ENCODE measurements around the gene SPAG9. TPM values are rescaled to one million over a fixed set of nuclear protein-coding genes. Genes with fewer than 3 reads are reported as not detected.

Gene SPAG9
- total and polyA plus RNA-seq, 2 of the 8 experiments (the other 6 are each of a cell fraction or from before 2014, with no cell fraction given), result 9.8 to 63.8 TPM

DNA sequence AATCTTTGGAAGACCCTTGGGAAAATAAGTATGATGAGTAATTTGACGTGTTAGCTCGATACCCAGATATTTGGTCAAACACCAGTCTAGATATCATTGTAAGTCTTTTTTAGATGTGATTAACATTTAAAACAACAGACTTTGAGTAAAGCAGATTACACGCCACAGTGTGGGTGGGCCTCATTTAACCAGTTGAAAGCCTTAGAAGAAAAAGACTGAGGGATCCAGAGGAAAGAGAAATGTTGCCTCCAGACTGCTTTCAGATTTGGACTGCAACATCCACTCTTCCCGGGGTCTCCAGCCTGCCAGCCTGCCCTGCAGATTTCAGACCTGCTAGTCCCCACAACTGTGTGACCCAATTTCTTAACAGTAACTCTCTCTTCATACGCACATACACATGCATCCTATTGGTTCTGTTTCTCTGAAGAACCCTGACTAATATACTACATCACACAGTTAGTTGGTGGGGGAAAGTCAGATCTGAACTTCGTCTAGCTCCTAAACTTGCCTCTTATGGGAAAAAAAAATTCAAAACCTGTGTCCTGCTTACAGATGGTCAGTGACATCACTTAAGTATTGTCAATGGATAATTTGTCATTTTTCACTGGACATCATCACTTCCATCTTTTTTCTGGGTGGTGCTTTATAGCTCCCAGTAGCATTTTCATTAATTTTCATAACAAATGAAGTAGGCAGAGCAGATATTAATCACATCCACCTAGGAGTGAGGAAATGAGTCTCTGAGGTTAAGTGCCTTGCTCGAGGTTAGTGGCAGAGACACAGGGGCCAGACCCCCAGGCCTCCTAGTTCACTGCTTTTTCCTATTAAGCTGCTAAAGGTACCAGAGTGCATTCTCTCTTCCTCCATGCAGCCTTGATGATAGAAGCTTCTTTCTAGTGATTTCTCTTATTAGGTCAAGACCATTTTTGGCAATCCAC is 146.8 kb downstream of the SPAG9 start:
- Histone ChIP-seq H3K4me3 (ENCODE audit: extremely low read depth in 1 of 4, insufficient read depth in 2 of 4, low read depth in 3 of 4, low read length in 4 of 4) (no peak overlapping the region), H3K56ac (replicated peaks; ENCODE audit: insufficient read length, low read depth, low read length) (no peak overlapping the region), H3K36me3 (ENCODE audit: control insufficient read depth in 2 of 4, insufficient read depth in 4 of 4, low read length in 3 of 4) (peaks cover 4 to 42% (median 17%) of the 10 kb centered on the region in 4 experiments; a peak in 7 of 8 replicates), H3K9ac (replicated peaks in 1 of 4; ENCODE audit: extremely low read depth in 1 of 4, low read depth in 3 of 4, low read length in 3 of 4) (no peak overlapping the region), H4K20me1 (replicated peaks in 1 of 2; ENCODE audit: control insufficient read depth in 1 of 2, insufficient read depth in 2 of 2, low read length in 2 of 2) (peaks cover 0 to 3% of the 10 kb centered on the region in 2 experiments), H4K8ac (ENCODE audit: extremely low read depth, insufficient read depth, low read length) (no peak overlapping the region), H2BK5ac (ENCODE audit: low read depth, low read length) (no peak overlapping the region), H2BK12ac (ENCODE audit: low read depth, low read length) (no peak overlapping the region), H3K23me2 (ENCODE audit: low read depth, low read length) (no peaks in the 10 kb centered on the region), H3K4ac (replicated peaks; ENCODE audit: insufficient read length, low read depth, low read length) (no peak overlapping the region), H2BK15ac (ENCODE audit: low read length) (no peak overlapping the region), H3K18ac (ENCODE audit: extremely low read depth, low read length) (no peak overlapping the region), H3K9me3 (ENCODE audit: insufficient read depth in 2 of 2, low read depth in 1 of 2, low read length in 1 of 2) (no peaks in the 10 kb centered on the region), H2AFZ (ENCODE audit: low read length) (no peak overlapping the region), H3K23ac (ENCODE audit: insufficient read length) (no peak overlapping the region), H3K27ac (ENCODE audit: low read depth, low read length) (no peak overlapping the region), H2BK120ac (replicated peaks; ENCODE audit: low read depth, low read length) (no peak overlapping the region), H3K14ac (ENCODE audit: insufficient read length) (no peak overlapping the region), H4K91ac (replicated peaks; ENCODE audit: insufficient read length, low read length) (no peak overlapping the region), H4K5ac (ENCODE audit: insufficient read length, low read depth, low read length) (no peak overlapping the region), H3K4me2 (ENCODE audit: insufficient read depth in 1 of 2, low read depth in 2 of 2, low read length in 2 of 2) (no peak overlapping the region), H3K4me1 (replicated peaks in 1 of 4; ENCODE audit: control insufficient read depth in 3 of 4, insufficient read depth in 4 of 4, low read length in 3 of 4) (no peaks in the 10 kb centered on the region), H3K79me1 (ENCODE audit: low read depth, low read length) (no peaks in the 10 kb centered on the region), H3K27me3 (replicated peaks in 1 of 4; ENCODE audit: control insufficient read depth in 3 of 4, extremely low read depth in 1 of 4, insufficient read depth in 3 of 4, low read length in 3 of 4) (no peaks in the 10 kb centered on the region), H3K79me2 (ENCODE audit: control insufficient read depth in 1 of 2, insufficient read depth in 2 of 2, low read length in 2 of 2) (no peaks in the 10 kb centered on the region), H2AK5ac (ENCODE audit: low read depth, low read length) (no peak overlapping the region), H2BK20ac (ENCODE audit: low read length) (no peak overlapping the region)
- POLR2A ChIA-PET (ENCODE audit: partially characterized antibody), result no interaction called here
- TF ChIP-seq CHD1 (IDR thresholded peaks at IDR 0.05; ENCODE audit: low read depth, low read length) (no peak), RAD21 (IDR thresholded peaks at IDR 0.05 in 1 of 2, conservative IDR thresholded peaks at IDR 0.05 in 1 of 2; ENCODE audit: low read depth in 2 of 2, low read length in 2 of 2) (no peak)
- FAIRE-seq (no peak), DNase-seq (ENCODE audit: low read depth in 1 of 2, low spot score in 2 of 2) (no peak)
- CTCF ChIA-PET (ENCODE audit: partially characterized antibody), result interaction anchor here (0.6 to 1.8 kb wide), 4 partner anchors 14 to 122 kb away, joined by 3 read pairs; no protein-coding TSS in a partner anchor
- WGBS, 2 experiments (ENCODE audit: extremely low coverage in 1 of 2, insufficient coverage in 1 of 2, insufficient read length in 1 of 2, insufficient replicate concordance in 2 of 2, low coverage in 1 of 2, low lambda C conversion rate in 2 of 2, missing lambda C conversion rate in 1 of 2), result 83% methylated on average over 7 of the region's 7 CpGs; no CpG with 5 or more reads in 1 of the 2 experiments

Data from H1 (cell line).